Ovary (tissue), 9 donors: ENCODE measurements around the gene ZMYND8. TPM values are rescaled to one million over a fixed set of nuclear protein-coding genes. Genes with fewer than 3 reads are reported as not detected.
"Not testable (repeated sequence)": the region's sequence is repeated elsewhere in the genome, so short reads cannot be mapped to it uniquely, and the experiment has no call there.

ENCODE experiments used
- DNase-seq, 5 donors: peaks; one replicate each; pipeline ENCODE4 v3.0.0-alpha.2; 2019 to 2020
- H3K27ac ChIP-seq, 2 donors: fragments of 200-600 bp; one replicate each; pipeline versions ENCODE4 v1.5.1 to v1.8.0; 2019 to 2022
- H3K27me3 ChIP-seq: fragments of 200-600 bp; one replicate; pipeline ENCODE4 v1.8.0; 2022
- H3K36me3 ChIP-seq: fragments of 200-600 bp; sonication (generic); one replicate; pipeline ENCODE4 v1.5.1; 2019
- H3K4me1 ChIP-seq: one replicate; pipeline ENCODE4 v1.8.1; 2013; ENCODE audit warnings: mild to moderate bottlenecking, moderate library complexity; ENCODE audit not compliant: insufficient read depth
- H3K4me3 ChIP-seq: fragments of 200-600 bp; sonication (generic); one replicate; pipeline ENCODE4 v1.5.1; 2017
- H3K9me3 ChIP-seq, 2 donors: fragments of 200-600 bp in 1 of 2; sonication (generic) in 1 of 2; one replicate each; pipeline versions ENCODE4 v1.5.1 to v1.8.1; 2013 to 2019; ENCODE audit warnings: mild to moderate bottlenecking in 1 of 2, moderate library complexity in 1 of 2
- CTCF ChIP-seq, 3 donors: fragments of 450-650 bp in 2 of 3; fragments of 200-600 bp in 1 of 3; IDR thresholded peaks; one replicate each; pipeline versions ENCODE4 v1.5.1 to v1.8.0; 2016 to 2022; ENCODE audit warnings: antibody characterized with exemption in 3 of 3, mild to moderate bottlenecking in 1 of 3
- EP300 ChIP-seq: sonication (generic); formaldehyde crosslinking; IDR thresholded peaks from one replicate; pipeline ENCODE4 v1.6.1; 2017; ENCODE audit warnings: antibody characterized with exemption
- POLR2A ChIP-seq: fragments of 450-650 bp; IDR thresholded peaks from one replicate; pipeline ENCODE4 v1.6.1; 2017; ENCODE audit warnings: antibody characterized with exemption, mild to moderate bottlenecking, moderate library complexity
- WGBS, 3 donors: extraction: QIAGEN DNeasy Blood & Tissue Kit in 1 of 3; methylation state at CpG; one replicate each; pipeline versions ENCODE4 v1.1.5 to v1.1.7; 2013 to 2017; 5-methylcytosine and 5-hydroxymethylcytosine counted together
- intact Hi-C, 4 donors: fragments of 100-400 bp; cut with DNase I; formaldehyde crosslinking; loops; one replicate each; pipeline versions ENCODE4 v1.11.0 to v1.15.1; 2022 to 2023
- polyA plus RNA-seq, 2 donors: library from polyadenylated mRNA; stranded (reverse); fragments of 200-250 nt in 1 of 2; fragments of 350-450 nt in 1 of 2; fragmentation: Illumina TruSeq in 1 of 2; extraction: RNeasy Lipid Tissue Mini Kit (QIAGEN cat#74804) in 1 of 2; gene quantifications; one replicate each; pipeline ENCODE4 v1.2.3, GENCODE V29; 2013 to 2014
- total RNA-seq, 7 donors: library from RNA; depleted of rRNA in 2 of 7; stranded (reverse); fragments of >200 nt in 2 of 7; fragmentation: NEBNext Ultra II Directional in 3 of 7; extraction: Animal tissue kit (Norgen Biotek cat#: 25700) in 3 of 7; gene quantifications; one replicate each; pipeline versions ENCODE4 v1.1.0 to v1.2.4, GENCODE V29; 2016 to 2023
- donor health status: DM: no; HTN: no; CAD: no; lungs with moderate emphysema.
- donor health status: DM: no; HTN: no; CAD: no.
- donor health status: Bipolar disorder and iron deficiency.
- donor health status: DM: yes; HTN: yes; CAD: no.
- donor health status: DM: no; HTN: no; CAD: no.
- donor health status: DM: yes; HTN: yes; CAD: no.

Gene ZMYND8
- total and polyA plus RNA-seq, 9 donors = 8.3 to 40.7 (median 30.5) TPM

DNA sequence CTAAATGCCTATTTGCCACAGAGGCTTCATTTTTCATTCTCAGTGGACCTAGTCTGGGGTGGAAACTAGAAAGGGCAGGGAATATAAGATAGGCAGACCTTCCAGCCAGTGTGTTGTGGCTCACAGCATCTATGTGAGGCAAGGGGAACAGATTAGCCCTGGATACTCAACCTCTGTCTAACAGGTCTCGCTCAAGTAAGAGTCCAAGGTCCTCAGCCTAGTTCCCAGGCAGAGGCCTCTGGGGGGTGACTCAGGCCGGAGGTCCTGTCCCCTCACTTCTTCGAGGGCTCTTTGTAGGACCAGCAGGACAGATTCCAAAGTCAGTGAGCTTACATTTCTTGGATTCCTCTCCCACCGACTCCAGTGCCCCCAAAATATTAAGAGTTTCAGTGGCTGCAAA is 106.6 kb downstream of the ZMYND8 start:
- intact Hi-C loops = no loop called here
- no peaks in the 10 kb centered on the region for H3K36me3 ChIP-seq
- WGBS, 3 donors = 79 to 88% (median 83%) methylated on average over 4 of the region's 4 CpGs

GRCh38 chr20:47248448-47248966 is 108.0 kb downstream of the ZMYND8 start:
- Histone ChIP-seq H3K27me3 (no peaks in the 10 kb centered on the region), H3K4me3 (no peak overlapping the region), H3K9me3 (no peaks in the 10 kb centered on the region), H3K4me1 (no peaks in the 10 kb centered on the region), H3K36me3 (no peaks in the 10 kb centered on the region), H3K27ac (no peak overlapping the region)
- TF ChIP-seq EP300 (no peak), POLR2A (no peak), CTCF (IDR thresholded peaks at IDR 0.05) (no peak)
- no peak for DNase-seq
- WGBS, 3 donors = 86 to 91% (median 90%) methylated on average over 6 of the region's 6 CpGs
- intact Hi-C loops = no loop called here

More for the DNA sequence above, 106.6 kb downstream of the ZMYND8 start:
- H3K27ac ChIP-seq = no peak overlapping the region
- H3K9me3 ChIP-seq = no peaks in the 10 kb centered on the region
- peaks cover 3% of the 10 kb centered on the region for H3K4me1 ChIP-seq
- no peaks in the 10 kb centered on the region for H3K27me3 ChIP-seq
- H3K4me3 ChIP-seq = no peak overlapping the region
- no peak for DNase-seq
- TF ChIP-seq EP300 (no peak), CTCF (IDR thresholded peaks at IDR 0.05) (no peak), POLR2A (no peak)

GRCh38 chr20:47247972-47248371 is 108.5 kb downstream of the ZMYND8 start:
- Histone ChIP-seq H3K4me3 (no peak overlapping the region), H3K27ac (no peak overlapping the region), H3K27me3 (no peaks in the 10 kb centered on the region), H3K9me3 (no peaks in the 10 kb centered on the region), H3K36me3 (no peaks in the 10 kb centered on the region), H3K4me1 (no peaks in the 10 kb centered on the region)
- TF ChIP-seq EP300 (no peak), CTCF (IDR thresholded peaks at IDR 0.05) (no peak)
- WGBS, 3 donors = 94 to 100% (median 97%) methylated on average over 1 of the region's 1 CpG
- DNase-seq = no peak
- intact Hi-C loops = no loop called here

- H3K36me3 ChIP-seq = no peaks in the 10 kb centered on the region
- H3K4me1 ChIP-seq = peaks cover 4% of the 10 kb centered on the region
- H3K9me3 ChIP-seq = no peaks in the 10 kb centered on the region
- no peak overlapping the region for H3K27ac ChIP-seq
- H3K4me3 ChIP-seq = no peak overlapping the region
- no peak for TF ChIP-seq EP300
- no peak for TF ChIP-seq POLR2A
- TF ChIP-seq CTCF (IDR thresholded peaks at IDR 0.05) = no peak
- DNase-seq = no peak
- WGBS, 3 donors = 94 to 95% (median 94%) methylated on average over 18 of the region's 18 CpGs
- intact Hi-C loops = no loop called here
- H3K27me3 ChIP-seq = no peaks in the 10 kb centered on the region
Measured at GRCh38 chr20:47246061-47246777, 110.3 kb downstream of the ZMYND8 start.

DNA sequence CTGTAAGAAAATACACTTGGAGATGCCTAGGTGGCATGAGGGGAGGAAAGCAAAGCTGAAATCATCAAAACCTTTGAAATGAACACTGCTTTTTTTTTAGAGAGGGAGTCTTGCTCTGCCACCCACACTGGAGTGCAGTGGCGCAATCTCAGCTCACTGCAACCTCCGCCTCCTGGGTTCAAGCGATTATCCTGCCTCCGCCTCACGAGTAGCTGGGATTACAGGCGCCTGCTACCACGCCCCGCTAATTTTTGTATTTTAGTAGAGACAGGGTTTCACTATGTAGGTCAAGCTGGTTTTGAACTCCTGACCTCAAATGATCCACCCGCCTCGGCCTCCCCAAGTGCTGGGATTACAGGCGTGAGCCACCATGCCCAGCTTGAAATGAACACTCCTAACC is 111.3 kb downstream of the ZMYND8 start:
- intact Hi-C loops, H3K27me3 ChIP-seq, H3K4me1 ChIP-seq, H3K36me3 ChIP-seq, H3K27ac ChIP-seq, H3K9me3 ChIP-seq, H3K4me3 ChIP-seq, DNase-seq: not testable (repeated sequence)
- WGBS, 3 donors = 96 to 99% (median 98%) methylated on average over 11 of the region's 11 CpGs
